SK-N-SH treated with all-trans-retinoic acid at 6 μM for 48 hours (cell line): ENCODE results near the gene SLC35E4.

Experiments
- ARNTL ChIP-seq: fragments of 450-650 bp; formaldehyde crosslinking; IDR thresholded peaks from 2 replicates; pipeline ENCODE4 v1.5.0; 2020; ENCODE audit warnings: low read depth, mild to moderate bottlenecking, moderate library complexity, borderline replicate concordance
- ESRRG ChIP-seq: fragments of 250-450 bp; sonication (Bioruptor Pico); IDR thresholded peaks from 2 replicates; pipeline ENCODE4 v1.6.1; 2021; ENCODE audit warnings: mild to moderate bottlenecking
- ISL1 ChIP-seq: fragments of 250-450 bp; sonication (Bioruptor Pico); IDR thresholded peaks from 2 replicates; pipeline ENCODE4 v2.1.2; 2022; ENCODE audit warnings: mild to moderate bottlenecking, moderate library complexity
- RARB ChIP-seq: fragments of 250-450 bp; sonication (Bioruptor Pico); IDR thresholded peaks from 2 replicates; pipeline ENCODE4 v1.8.0; 2021; ENCODE audit warnings: mild to moderate bottlenecking, moderate library complexity
- SNAI2 ChIP-seq: fragments of 250-450 bp; sonication (Bioruptor Pico); IDR thresholded peaks from 2 replicates; pipeline ENCODE4 v1.5.0; 2020; ENCODE audit warnings: mild to moderate bottlenecking, moderate library complexity
- TCF4 ChIP-seq: fragments of 250-450 bp; sonication (Bioruptor Pico); IDR thresholded peaks from 2 replicates; pipeline ENCODE4 v1.8.0; 2021; ENCODE audit warnings: mild to moderate bottlenecking, moderate library complexity, borderline replicate concordance
- ZFP3 ChIP-seq: fragments of 250-450 bp; sonication (Bioruptor Pico); IDR thresholded peaks from 2 replicates; pipeline ENCODE4 v1.5.0; 2020; ENCODE audit warnings: mild to moderate bottlenecking, moderate library complexity
- TF ChIP-seq, protein P1 (sequence below): fragments of 250-450 bp; sonication (Bioruptor Pico); IDR thresholded peaks from 2 replicates; pipeline ENCODE4 v1.8.0; 2020; ENCODE audit warnings: mild to moderate bottlenecking, moderate library complexity, borderline replicate concordance
- TF ChIP-seq, protein P2 (sequence below): fragments of 250-450 bp; sonication (Bioruptor Pico); IDR thresholded peaks from 2 replicates; pipeline ENCODE4 v1.5.0; 2020; ENCODE audit warnings: mild to moderate bottlenecking, moderate library complexity
- TF ChIP-seq, protein P3 (sequence below): fragments of 250-450 bp; sonication (Bioruptor Pico); IDR thresholded peaks from 2 replicates; pipeline ENCODE4 v1.5.1; 2020; ENCODE audit warnings: low read depth, mild to moderate bottlenecking, moderate library complexity

DNA sequence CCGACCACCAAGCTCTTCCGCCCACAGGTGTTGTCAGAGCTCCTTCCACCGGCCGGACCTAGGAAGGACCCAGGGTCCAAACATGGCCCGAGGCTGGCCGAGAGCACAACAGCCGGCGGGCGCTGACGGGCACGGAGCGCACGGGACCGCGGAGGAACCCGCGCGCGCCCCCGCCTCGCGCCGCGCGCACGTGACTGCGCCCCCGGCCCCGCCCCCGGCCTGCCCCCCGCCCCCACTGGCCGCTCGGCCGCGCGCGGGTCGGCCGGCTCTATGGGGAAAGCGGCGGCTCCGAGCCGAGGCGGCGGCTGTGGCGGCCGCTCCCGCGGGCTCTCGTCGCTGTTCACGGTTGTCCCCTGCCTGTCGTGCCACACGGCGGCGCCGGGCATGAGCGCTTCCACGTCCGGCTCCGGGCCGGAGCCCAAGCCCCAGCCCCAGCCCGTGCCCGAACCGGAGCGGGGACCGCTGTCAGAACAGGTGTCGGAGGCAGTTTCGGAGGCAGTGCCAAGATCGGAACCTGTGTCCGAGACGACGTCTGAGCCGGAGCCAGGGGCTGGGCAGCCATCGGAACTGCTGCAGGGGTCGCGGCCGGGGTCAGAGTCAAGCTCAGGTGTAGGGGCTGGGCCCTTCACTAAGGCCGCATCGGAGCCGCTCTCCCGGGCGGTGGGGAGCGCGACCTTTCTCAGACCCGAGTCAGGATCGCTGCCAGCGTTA, 59.2 kb downstream of the SLC35E4 start, which contains the start of gene OSBP2:
- no peak for TF ChIP-seq TCF4 (CRISPR knock-in tag)
- no peak for TF ChIP-seq SNAI2 (CRISPR knock-in tag)
- no peak for TF ChIP-seq RARB (CRISPR knock-in tag)
- TF ChIP-seq, protein P1, sequence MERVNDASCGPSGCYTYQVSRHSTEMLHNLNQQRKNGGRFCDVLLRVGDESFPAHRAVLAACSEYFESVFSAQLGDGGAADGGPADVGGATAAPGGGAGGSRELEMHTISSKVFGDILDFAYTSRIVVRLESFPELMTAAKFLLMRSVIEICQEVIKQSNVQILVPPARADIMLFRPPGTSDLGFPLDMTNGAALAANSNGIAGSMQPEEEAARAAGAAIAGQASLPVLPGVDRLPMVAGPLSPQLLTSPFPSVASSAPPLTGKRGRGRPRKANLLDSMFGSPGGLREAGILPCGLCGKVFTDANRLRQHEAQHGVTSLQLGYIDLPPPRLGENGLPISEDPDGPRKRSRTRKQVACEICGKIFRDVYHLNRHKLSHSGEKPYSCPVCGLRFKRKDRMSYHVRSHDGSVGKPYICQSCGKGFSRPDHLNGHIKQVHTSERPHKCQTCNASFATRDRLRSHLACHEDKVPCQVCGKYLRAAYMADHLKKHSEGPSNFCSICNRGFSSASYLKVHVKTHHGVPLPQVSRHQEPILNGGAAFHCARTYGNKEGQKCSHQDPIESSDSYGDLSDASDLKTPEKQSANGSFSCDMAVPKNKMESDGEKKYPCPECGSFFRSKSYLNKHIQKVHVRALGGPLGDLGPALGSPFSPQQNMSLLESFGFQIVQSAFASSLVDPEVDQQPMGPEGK (CRISPR knock-in tag): no peak
- no peak for TF ChIP-seq ESRRG (CRISPR knock-in tag)
- no peak for TF ChIP-seq ISL1 (CRISPR knock-in tag)
- TF ChIP-seq, protein P2, sequence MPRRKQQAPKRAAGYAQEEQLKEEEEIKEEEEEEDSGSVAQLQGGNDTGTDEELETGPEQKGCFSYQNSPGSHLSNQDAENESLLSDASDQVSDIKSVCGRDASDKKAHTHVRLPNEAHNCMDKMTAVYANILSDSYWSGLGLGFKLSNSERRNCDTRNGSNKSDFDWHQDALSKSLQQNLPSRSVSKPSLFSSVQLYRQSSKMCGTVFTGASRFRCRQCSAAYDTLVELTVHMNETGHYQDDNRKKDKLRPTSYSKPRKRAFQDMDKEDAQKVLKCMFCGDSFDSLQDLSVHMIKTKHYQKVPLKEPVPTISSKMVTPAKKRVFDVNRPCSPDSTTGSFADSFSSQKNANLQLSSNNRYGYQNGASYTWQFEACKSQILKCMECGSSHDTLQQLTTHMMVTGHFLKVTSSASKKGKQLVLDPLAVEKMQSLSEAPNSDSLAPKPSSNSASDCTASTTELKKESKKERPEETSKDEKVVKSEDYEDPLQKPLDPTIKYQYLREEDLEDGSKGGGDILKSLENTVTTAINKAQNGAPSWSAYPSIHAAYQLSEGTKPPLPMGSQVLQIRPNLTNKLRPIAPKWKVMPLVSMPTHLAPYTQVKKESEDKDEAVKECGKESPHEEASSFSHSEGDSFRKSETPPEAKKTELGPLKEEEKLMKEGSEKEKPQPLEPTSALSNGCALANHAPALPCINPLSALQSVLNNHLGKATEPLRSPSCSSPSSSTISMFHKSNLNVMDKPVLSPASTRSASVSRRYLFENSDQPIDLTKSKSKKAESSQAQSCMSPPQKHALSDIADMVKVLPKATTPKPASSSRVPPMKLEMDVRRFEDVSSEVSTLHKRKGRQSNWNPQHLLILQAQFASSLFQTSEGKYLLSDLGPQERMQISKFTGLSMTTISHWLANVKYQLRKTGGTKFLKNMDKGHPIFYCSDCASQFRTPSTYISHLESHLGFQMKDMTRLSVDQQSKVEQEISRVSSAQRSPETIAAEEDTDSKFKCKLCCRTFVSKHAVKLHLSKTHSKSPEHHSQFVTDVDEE: no peak
- TF ChIP-seq, protein P3, sequence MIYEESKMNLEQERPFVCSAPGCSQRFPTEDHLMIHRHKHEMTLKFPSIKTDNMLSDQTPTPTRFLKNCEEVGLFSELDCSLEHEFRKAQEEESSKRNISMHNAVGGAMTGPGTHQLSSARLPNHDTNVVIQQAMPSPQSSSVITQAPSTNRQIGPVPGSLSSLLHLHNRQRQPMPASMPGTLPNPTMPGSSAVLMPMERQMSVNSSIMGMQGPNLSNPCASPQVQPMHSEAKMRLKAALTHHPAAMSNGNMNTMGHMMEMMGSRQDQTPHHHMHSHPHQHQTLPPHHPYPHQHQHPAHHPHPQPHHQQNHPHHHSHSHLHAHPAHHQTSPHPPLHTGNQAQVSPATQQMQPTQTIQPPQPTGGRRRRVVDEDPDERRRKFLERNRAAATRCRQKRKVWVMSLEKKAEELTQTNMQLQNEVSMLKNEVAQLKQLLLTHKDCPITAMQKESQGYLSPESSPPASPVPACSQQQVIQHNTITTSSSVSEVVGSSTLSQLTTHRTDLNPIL (CRISPR knock-in tag): no peak
- TF ChIP-seq ZFP3 (CRISPR knock-in tag): no peak
- TF ChIP-seq ARNTL (CRISPR knock-in tag): no peak
